GM12878 (cell line): ENCODE measurements around the gene NMB. TPM values are rescaled to one million over a fixed set of nuclear protein-coding genes. Genes with fewer than 3 reads are reported as not detected.

Experiments
- BMI1 ChIP-seq: fragments of 450-650 bp; IDR thresholded peaks from 2 replicates; pipeline ENCODE4 v1.6.1; 2016; ENCODE audit warnings: mild to moderate bottlenecking, moderate library complexity, borderline replicate concordance
- CUX1 ChIP-seq: IDR thresholded peaks from 2 replicates; pipeline ENCODE4 v1.6.1; 2012; ENCODE audit warnings: improper control_type of control experiment, low read depth, low read length; ENCODE audit not compliant: insufficient replicate concordance
- JUNB ChIP-seq: IDR thresholded peaks from 2 replicates; pipeline ENCODE4 v1.6.1; 2016; ENCODE audit warnings: antibody characterized with exemption, mild to moderate bottlenecking
- KDM1A ChIP-seq: fragments of 200-600 bp; sonication (generic); IDR thresholded peaks from 2 replicates; pipeline ENCODE4 v1.6.1; 2016; ENCODE audit warnings: borderline replicate concordance
- MYC ChIP-seq: IDR thresholded peaks from 2 replicates; pipeline ENCODE4 v1.6.1; 2011; ENCODE audit warnings: mild to moderate bottlenecking, low read length, moderate library complexity, inconsistent platforms; ENCODE audit not compliant: insufficient read depth, insufficient replicate concordance, insufficient read length, severe bottlenecking
- NBN ChIP-seq: fragments of 450-650 bp; IDR thresholded peaks from 2 replicates; pipeline ENCODE4 v1.6.1; 2016
- REST ChIP-seq: IDR thresholded peaks from 2 replicates; pipeline ENCODE4 v1.6.1; 2012; ENCODE audit warnings: mild to moderate bottlenecking, low read depth, low read length
- YBX1 ChIP-seq: fragments of 450-650 bp; IDR thresholded peaks from 2 replicates; pipeline ENCODE4 v1.6.1; 2016; ENCODE audit warnings: antibody characterized with exemption
- ZNF24 ChIP-seq: fragments of 450-650 bp; IDR thresholded peaks from 2 replicates; pipeline ENCODE4 v1.6.1; 2017; ENCODE audit warnings: antibody characterized with exemption, mild to moderate bottlenecking
- polyA plus RNA-seq, 11 experiments: library from polyadenylated mRNA; depleted of rRNA in 4 of 11; unstranded in 6 of 11; stranded (reverse) in 5 of 11; fragments of >200 nt; fragmentation: Nextera tagmentation in 4 of 11; fragmentation: Illumina TruSeq in 1 of 11; extraction: Ambion mirVana in 4 of 11; extraction: Trizol in 1 of 11; gene quantifications; 1 replicate in 1 of 11; 2 replicates in 10 of 11; pipeline versions ENCODE4 v1.2.1 to v1.2.3, GENCODE V29; 2011 to 2016; ENCODE audit warnings: inconsistent platforms in 2 of 11, missing spikeins in 2 of 11, low read depth in 1 of 11
- total RNA-seq, 4 experiments: library from RNA; depleted of rRNA in 3 of 4; stranded (reverse); fragments of >200 nt in 3 of 4; fragmentation: Illumina TruSeq in 1 of 4; extraction: Trizol in 1 of 4; gene quantifications; 2 replicates each; pipeline versions ENCODE4 v1.2.1 to v1.2.3, GENCODE V29; 2013 to 2021

NMB gene
- total and polyA plus RNA-seq, 10 of the 15 experiments (the other 5 are each of a cell fraction or from before 2014, with no cell fraction given), result 0.32 to 4.1 (median 1.6) TPM

GRCh38 chr15:84645496-84645895, 12.5 kb downstream of the NMB start (continued):
- TF ChIP-seq MYC (no peak), ZNF24 (no peak), REST (no peak), JUNB (no peak), KDM1A (no peak), CUX1 (no peak), YBX1 (no peak), BMI1 (no peak), NBN (no peak)
